Measurements from ENCODE around the gene DLGAP1. TPM values are rescaled to one million over a fixed set of nuclear protein-coding genes. Genes with fewer than 3 reads are reported as not detected.

The DLGAP1 gene
- total RNA-seq, 1 donor from 2014 or later, result 18.5 TPM

DNA sequence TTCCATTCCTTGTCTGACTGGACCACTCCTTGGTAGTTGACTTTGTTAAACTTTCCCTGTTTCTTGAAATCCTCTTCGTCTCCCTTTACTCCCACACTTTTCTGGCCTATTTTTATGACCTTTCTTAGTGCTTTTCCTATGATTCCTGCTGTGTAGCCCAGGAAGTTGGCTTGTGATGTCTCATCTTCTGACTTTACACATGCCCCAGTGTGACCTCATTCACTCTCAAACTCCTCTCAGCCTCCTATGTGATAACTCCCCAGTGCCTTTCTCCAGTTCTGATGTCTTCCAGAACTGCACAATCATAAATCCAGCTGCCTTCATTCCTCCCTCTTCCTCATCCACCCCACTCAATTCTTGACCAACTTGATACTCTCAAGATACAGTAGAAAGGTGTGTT is 597.6 kb downstream of the DLGAP1 start:
- no peak for TF ChIP-seq EZH2phosphoT487 (IDR thresholded peaks at IDR 0.05)
- TF ChIP-seq, protein P1, sequence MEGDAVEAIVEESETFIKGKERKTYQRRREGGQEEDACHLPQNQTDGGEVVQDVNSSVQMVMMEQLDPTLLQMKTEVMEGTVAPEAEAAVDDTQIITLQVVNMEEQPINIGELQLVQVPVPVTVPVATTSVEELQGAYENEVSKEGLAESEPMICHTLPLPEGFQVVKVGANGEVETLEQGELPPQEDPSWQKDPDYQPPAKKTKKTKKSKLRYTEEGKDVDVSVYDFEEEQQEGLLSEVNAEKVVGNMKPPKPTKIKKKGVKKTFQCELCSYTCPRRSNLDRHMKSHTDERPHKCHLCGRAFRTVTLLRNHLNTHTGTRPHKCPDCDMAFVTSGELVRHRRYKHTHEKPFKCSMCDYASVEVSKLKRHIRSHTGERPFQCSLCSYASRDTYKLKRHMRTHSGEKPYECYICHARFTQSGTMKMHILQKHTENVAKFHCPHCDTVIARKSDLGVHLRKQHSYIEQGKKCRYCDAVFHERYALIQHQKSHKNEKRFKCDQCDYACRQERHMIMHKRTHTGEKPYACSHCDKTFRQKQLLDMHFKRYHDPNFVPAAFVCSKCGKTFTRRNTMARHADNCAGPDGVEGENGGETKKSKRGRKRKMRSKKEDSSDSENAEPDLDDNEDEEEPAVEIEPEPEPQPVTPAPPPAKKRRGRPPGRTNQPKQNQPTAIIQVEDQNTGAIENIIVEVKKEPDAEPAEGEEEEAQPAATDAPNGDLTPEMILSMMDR (IDR thresholded peaks at IDR 0.05), result no peak
- no peak for TF ChIP-seq EZH2 (IDR thresholded peaks at IDR 0.05)
- H3K27me3 ChIP-seq, result no peaks in the 10 kb centered on the region
- Mint-ChIP-seq H3K9me3 (no peaks in the 10 kb centered on the region), H3K27ac (no peak overlapping the region), H3K4me3 (no peak overlapping the region), H3K4me1 (no peaks in the 10 kb centered on the region), H3K27me3 (ENCODE audit: insufficient read depth, low read depth) (no peaks in the 10 kb centered on the region), H3K36me3 (no peaks in the 10 kb centered on the region)
- no peaks in the 10 kb centered on the region for H3K79me2 ChIP-seq (ENCODE audit: low read depth)
- H3K4me3 ChIP-seq, result no peak overlapping the region
- no peaks in the 10 kb centered on the region for H4K20me1 ChIP-seq (ENCODE audit: low read depth)
- H3K27ac ChIP-seq, result no peak overlapping the region
- no peak overlapping the region for H2AFZ ChIP-seq (replicated peaks)
- H3K36me3 ChIP-seq, result no peaks in the 10 kb centered on the region
- no peak overlapping the region for H3K4me2 ChIP-seq
- no peak for DNase-seq (ENCODE audit: low spot score)
- H3K9me3 ChIP-seq (ENCODE audit: low read depth), result no peaks in the 10 kb centered on the region
- H3F3A ChIP-seq (ENCODE audit: low read depth), result peaks cover 6% of the 10 kb centered on the region
- H3K4me1 ChIP-seq, result no peaks in the 10 kb centered on the region
- no peak overlapping the region for H3K9ac ChIP-seq

GRCh38 chr18:3855966-3856365 is 599.1 kb downstream of the DLGAP1 start:
- H3K36me3 Mint-ChIP-seq, result no peaks in the 10 kb centered on the region
- Histone ChIP-seq H3K9me3 (ENCODE audit: low read depth) (no peaks in the 10 kb centered on the region), H3K4me1 (peaks cover 5% of the 10 kb centered on the region), H3K27ac (peak overlapping the region; percentile 21), H3F3A (ENCODE audit: low read depth) (peaks cover 6% of the 10 kb centered on the region), H3K4me3 (no peak overlapping the region), H4K20me1 (ENCODE audit: low read depth) (no peaks in the 10 kb centered on the region), H3K4me2 (no peak overlapping the region), H2AFZ (replicated peaks) (no peak overlapping the region), H3K9ac (no peak overlapping the region), H3K27me3 (no peaks in the 10 kb centered on the region), H3K36me3 (no peaks in the 10 kb centered on the region), H3K79me2 (ENCODE audit: low read depth) (no peaks in the 10 kb centered on the region)
- H3K27me3 Mint-ChIP-seq (ENCODE audit: insufficient read depth, low read depth), result no peaks in the 10 kb centered on the region
- DNase-seq (ENCODE audit: low spot score), result no peak
- H3K4me1 Mint-ChIP-seq, result no peaks in the 10 kb centered on the region
- no peak overlapping the region for H3K4me3 Mint-ChIP-seq
- no peak overlapping the region for H3K27ac Mint-ChIP-seq
- peaks cover 3% of the 10 kb centered on the region for H3K9me3 Mint-ChIP-seq
- TF ChIP-seq, protein P1 (IDR thresholded peaks at IDR 0.05), result no peak
- TF ChIP-seq EZH2 (IDR thresholded peaks at IDR 0.05) (no peak), EZH2phosphoT487 (IDR thresholded peaks at IDR 0.05) (no peak)

GRCh38 chr18:3852321-3852720 is 602.8 kb downstream of the DLGAP1 start:
- peaks cover 3% of the 10 kb centered on the region for H3K9me3 Mint-ChIP-seq
- Histone ChIP-seq H3K9me3 (ENCODE audit: low read depth) (no peaks in the 10 kb centered on the region), H3K36me3 (no peaks in the 10 kb centered on the region), H3K79me2 (ENCODE audit: low read depth) (no peaks in the 10 kb centered on the region), H3K4me3 (no peak overlapping the region), H3K4me2 (no peak overlapping the region), H3K27ac (no peak overlapping the region), H3K27me3 (no peaks in the 10 kb centered on the region), H2AFZ (replicated peaks) (no peak overlapping the region), H3F3A (ENCODE audit: low read depth) (peaks cover 6% of the 10 kb centered on the region), H3K9ac (no peak overlapping the region), H4K20me1 (ENCODE audit: low read depth) (no peaks in the 10 kb centered on the region), H3K4me1 (peaks cover 7% of the 10 kb centered on the region)
- DNase-seq (ENCODE audit: low spot score), result no peak
- H3K27ac Mint-ChIP-seq, result no peak overlapping the region
- TF ChIP-seq, protein P1 (IDR thresholded peaks at IDR 0.05), result peak; percentile 10
- TF ChIP-seq EZH2 (IDR thresholded peaks at IDR 0.05), result no peak
- no peaks in the 10 kb centered on the region for H3K4me1 Mint-ChIP-seq
- H3K27me3 Mint-ChIP-seq (ENCODE audit: insufficient read depth, low read depth), result peaks cover under 1% of the 10 kb centered on the region
- no peaks in the 10 kb centered on the region for H3K36me3 Mint-ChIP-seq
- no peak overlapping the region for H3K4me3 Mint-ChIP-seq
